ENCODE measurements around the gene PNPLA8. TPM values are rescaled to one million over a fixed set of nuclear protein-coding genes. Genes with fewer than 3 reads are reported as not detected.
"Not testable (repeated sequence)": the region's sequence is repeated elsewhere in the genome, so short reads cannot be mapped to it uniquely, and the experiment has no call there.

The PNPLA8 gene
- total and polyA plus RNA-seq, 7 donors: 30.3 to 103 (median 60.1) TPM

- intact Hi-C loops (cut with DNase I): no loop called here
- no peak for TF ChIP-seq CTCF (IDR thresholded peaks at IDR 0.05)
- Histone ChIP-seq H3K4me1 (no peaks in the 10 kb centered on the region), H3K9me3 (no peaks in the 10 kb centered on the region), H3K27ac (no peak overlapping the region), H3K36me3 (ENCODE audit: insufficient read depth in 1 of 2, low read depth in 1 of 2) (no peaks in the 10 kb centered on the region), H3K4me3 (no peak overlapping the region), H3K27me3 (ENCODE audit: insufficient read depth in 3 of 3, low read length in 2 of 3) (no peaks in the 10 kb centered on the region)
- no peak for DNase-seq
- 55 to 74% (median 70%) methylated on average over 2 of the region's 2 CpGs for WGBS, 3 donors
- no peak for ATAC-seq
Measured at GRCh38 chr7:108541478-108541877, 15.5 kb upstream of the PNPLA8 start.

GRCh38 chr7:108538685-108539084 is 12.8 kb upstream of the PNPLA8 start:
- intact Hi-C loops (cut with DNase I); H3K9me3 ChIP-seq; H3K4me3 ChIP-seq; H3K36me3 ChIP-seq (ENCODE audit: insufficient read depth in 1 of 2, low read depth in 1 of 2); ATAC-seq; DNase-seq; H3K4me1 ChIP-seq; H3K27ac ChIP-seq; H3K27me3 ChIP-seq (ENCODE audit: insufficient read depth in 3 of 3, low read length in 2 of 3): not testable (repeated sequence)
- WGBS, 3 donors: 86 to 88% (median 88%) methylated on average over 4 of the region's 4 CpGs

GRCh38 chr7:108538236-108538635 is 12.3 kb upstream of the PNPLA8 start:
- H3K27me3 ChIP-seq (ENCODE audit: insufficient read depth in 3 of 3, low read length in 2 of 3); H3K27ac ChIP-seq; ATAC-seq; DNase-seq; H3K4me3 ChIP-seq; H3K36me3 ChIP-seq (ENCODE audit: insufficient read depth in 1 of 2, low read depth in 1 of 2); H3K9me3 ChIP-seq; H3K4me1 ChIP-seq; intact Hi-C loops (cut with DNase I): not testable (repeated sequence)
- whole genome bisulfite sequencing, 3 donors: 36 to 48% (median 43%) methylated on average over 2 of the region's 2 CpGs

GRCh38 chr7:108537229-108537628 is 11.3 kb upstream of the PNPLA8 start:
- no peak for TF ChIP-seq CTCF (IDR thresholded peaks at IDR 0.05)
- ATAC-seq: no peak
- WGBS, 3 donors: 83 to 88% (median 85%) methylated on average over 2 of the region's 2 CpGs
- DNase-seq: no peak
- H3K27me3 ChIP-seq (ENCODE audit: insufficient read depth in 3 of 3, low read length in 2 of 3): no peaks in the 10 kb centered on the region
- H3K4me3 ChIP-seq: no peak overlapping the region
- H3K4me1 ChIP-seq: no peaks in the 10 kb centered on the region
- intact Hi-C loops (cut with DNase I): no loop called here
- H3K27ac ChIP-seq: no peak overlapping the region
- no peaks in the 10 kb centered on the region for H3K9me3 ChIP-seq
- H3K36me3 ChIP-seq (ENCODE audit: insufficient read depth in 1 of 2, low read depth in 1 of 2): no peaks in the 10 kb centered on the region

- 65 to 79% (median 71%) methylated on average over 1 of the region's 1 CpG for WGBS, 3 donors
Measured at GRCh38 chr7:108535744-108536143, 9.8 kb upstream of the PNPLA8 start.

More at GRCh38 chr7:108535744-108536143, 9.8 kb upstream of the PNPLA8 start:
- no peaks in the 10 kb centered on the region for H3K9me3 ChIP-seq
- no peaks in the 10 kb centered on the region for H3K36me3 ChIP-seq (ENCODE audit: insufficient read depth in 1 of 2, low read depth in 1 of 2)
- no peak overlapping the region for H3K4me3 ChIP-seq
- DNase-seq (no peak), ATAC-seq (no peak)
- no peaks in the 10 kb centered on the region for H3K27me3 ChIP-seq (ENCODE audit: insufficient read depth in 3 of 3, low read length in 2 of 3)
- TF ChIP-seq CTCF (IDR thresholded peaks at IDR 0.05): no peak
- H3K4me1 ChIP-seq: no peaks in the 10 kb centered on the region
- intact Hi-C loops (cut with DNase I): no loop called here
- H3K27ac ChIP-seq: no peak overlapping the region
